Tibial artery (tissue), 4 donors: ENCODE measurements around the gene SUGP1.

Source experiments
- DNase-seq, 2 donors: peaks; one replicate each; pipeline ENCODE4 v3.0.0-alpha.2; 2019
- H3K27ac ChIP-seq, 2 donors: fragments of 200-600 bp; sonication (generic) in 1 of 2; 1 replicate in 1 of 2; 2 replicates in 1 of 2; pipeline ENCODE4 v1.5.1; 2018 to 2019; ENCODE audit warnings: mild to moderate bottlenecking in 1 of 2
- H3K27me3 ChIP-seq, 2 donors: fragments of 200-600 bp; sonication (generic) in 1 of 2; one replicate each; pipeline versions ENCODE4 v1.5.1 to v1.6.0; 2016 to 2019
- H3K36me3 ChIP-seq, 3 donors: fragments of 200-600 bp; sonication (generic) in 2 of 3; one replicate each; pipeline ENCODE4 v1.5.1; 2016 to 2019; ENCODE audit warnings: mild to moderate bottlenecking in 2 of 3
- H3K4me1 ChIP-seq, 4 donors: fragments of 200-600 bp; sonication (generic) in 2 of 4; 1 replicate in 3 of 4; 2 replicates in 1 of 4; pipeline ENCODE4 v1.5.1; 2016 to 2019
- H3K4me3 ChIP-seq, 2 donors: fragments of 200-600 bp; sonication (generic) in 1 of 2; 1 replicate in 1 of 2; 2 replicates in 1 of 2; pipeline ENCODE4 v1.5.1; 2018 to 2019; ENCODE audit warnings: mild to moderate bottlenecking in 2 of 2
- H3K9me3 ChIP-seq, 3 donors: fragments of 200-600 bp; sonication (generic) in 1 of 3; one replicate each; pipeline ENCODE4 v1.5.1; 2016 to 2019
- CTCF ChIP-seq, 2 experiments: fragments of 200-600 bp in 1 of 2; fragments of 450-650 bp in 1 of 2; IDR thresholded peaks; one replicate each; pipeline ENCODE4 v1.5.1; 2017 to 2019; ENCODE audit warnings: antibody characterized with exemption in 2 of 2, mild to moderate bottlenecking in 1 of 2, moderate library complexity in 1 of 2
- intact Hi-C: fragments of 100-400 bp; cut with DNase I; formaldehyde crosslinking; loops from one replicate; pipeline ENCODE4 v1.15.0; 2023; ENCODE audit warnings: low total_unique reads

SUGP1 gene

DNA sequence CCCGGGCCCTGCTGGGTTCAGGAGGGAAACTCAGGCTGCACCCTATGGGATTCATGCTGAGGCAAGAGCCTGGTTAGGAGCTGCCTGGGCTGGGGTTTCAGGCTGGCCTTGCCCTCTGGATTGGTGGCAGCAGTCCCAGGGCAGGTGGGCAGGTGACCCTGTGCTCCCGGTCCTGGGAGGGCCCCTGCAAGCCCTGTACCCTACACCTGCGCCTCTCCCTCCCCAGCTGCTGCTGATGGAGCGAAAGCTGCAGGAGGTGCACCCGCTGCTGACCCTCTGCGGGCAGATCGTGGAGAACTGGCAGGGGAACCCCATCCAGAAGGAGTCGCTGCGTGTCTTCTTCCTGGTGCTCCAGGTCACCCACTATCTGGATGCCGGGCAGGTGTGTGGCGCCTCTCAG lies 20.7 kb upstream of the SUGP1 start:
- Histone ChIP-seq H3K36me3 (peaks cover 80 to 100% (median 99%) of the 10 kb centered on the region in 3 donors), H3K4me1 (no peaks in the 10 kb centered on the region), H3K4me3 (no peak overlapping the region), H3K9me3 (no peaks in the 10 kb centered on the region), H3K27me3 (no peaks in the 10 kb centered on the region), H3K27ac (no peak overlapping the region)
- TF ChIP-seq CTCF (IDR thresholded peaks at IDR 0.05): no peak
- DNase-seq: no peak
- intact Hi-C loops: no loop called here

DNA sequence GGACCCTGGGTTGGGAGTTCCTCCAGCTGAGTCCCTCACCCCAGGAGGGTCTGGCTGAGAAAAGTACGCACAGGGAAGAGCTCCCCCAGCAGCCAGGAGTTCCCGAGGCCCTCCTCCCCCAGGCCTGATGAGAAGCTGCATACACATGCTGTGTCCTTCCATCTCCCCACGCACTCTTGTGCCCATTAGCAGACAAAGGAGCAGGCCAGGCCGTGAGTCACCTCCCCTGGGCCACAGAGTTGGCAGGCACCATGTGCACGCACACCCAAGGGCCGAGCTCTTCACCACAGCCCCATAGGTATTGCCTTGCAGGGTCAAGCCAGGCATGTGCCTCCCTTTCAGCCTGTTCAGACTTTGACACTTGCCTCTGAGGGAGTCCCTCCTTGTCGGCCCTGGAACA lies 17.8 kb upstream of the SUGP1 start:
- Histone ChIP-seq H3K4me1 (no peaks in the 10 kb centered on the region), H3K27me3 (no peaks in the 10 kb centered on the region), H3K9me3 (no peaks in the 10 kb centered on the region), H3K36me3 (peaks cover 60 to 100% (median 94%) of the 10 kb centered on the region in 3 donors), H3K27ac (no peak overlapping the region), H3K4me3 (no peak overlapping the region)
- intact Hi-C loops: no loop called here
- no peak for DNase-seq
- TF ChIP-seq CTCF (IDR thresholded peaks at IDR 0.05): no peak

DNA sequence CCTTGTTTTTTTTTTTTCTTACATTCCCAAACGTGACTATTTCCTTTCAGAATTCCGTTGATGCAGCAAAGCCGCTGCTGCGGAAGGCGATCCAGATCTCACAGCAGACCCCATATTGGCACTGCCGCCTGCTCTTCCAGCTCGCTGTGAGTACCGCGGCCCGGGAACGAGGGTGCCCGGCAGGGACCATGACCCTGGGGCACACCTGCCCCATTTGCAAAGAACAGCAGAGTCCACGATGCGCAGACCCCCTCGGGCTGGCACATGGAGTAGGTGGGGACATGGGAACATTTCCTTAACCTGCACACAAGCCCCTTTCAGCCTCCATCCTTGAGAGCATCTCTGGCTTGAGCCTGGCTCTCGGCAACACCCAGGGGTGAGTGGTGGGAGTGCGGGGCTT lies 16.8 kb upstream of the SUGP1 start:
- DNase-seq: no peak
- H3K27me3 ChIP-seq: no peaks in the 10 kb centered on the region
- TF ChIP-seq CTCF (IDR thresholded peaks at IDR 0.05): no peak
- no peak overlapping the region for H3K27ac ChIP-seq
- no peak overlapping the region for H3K4me3 ChIP-seq
- no peaks in the 10 kb centered on the region for H3K4me1 ChIP-seq
- H3K36me3 ChIP-seq: peaks cover 57 to 100% (median 92%) of the 10 kb centered on the region in 3 donors
- intact Hi-C loops: no loop called here
- no peaks in the 10 kb centered on the region for H3K9me3 ChIP-seq

DNA sequence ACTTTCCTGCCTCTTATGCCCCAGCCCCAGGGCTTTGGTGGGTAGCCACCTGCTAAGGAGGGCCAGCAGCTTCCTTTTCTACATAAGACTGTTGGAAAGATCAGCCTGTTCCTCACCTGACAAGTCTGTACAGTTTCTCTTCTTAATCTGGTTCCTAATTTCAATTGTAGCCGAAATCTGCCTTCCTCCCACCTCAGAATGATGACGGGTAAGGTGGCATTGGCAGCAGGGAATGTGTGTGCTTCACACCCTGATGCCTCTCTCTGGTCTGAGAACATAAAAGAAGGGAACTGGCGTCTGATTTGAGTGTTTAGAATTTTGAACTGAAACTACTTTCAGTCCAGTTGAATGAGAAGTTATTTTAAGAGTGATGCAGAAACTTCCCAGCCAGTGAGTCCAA lies 16.3 kb upstream of the SUGP1 start:
- Histone ChIP-seq H3K4me1 (no peaks in the 10 kb centered on the region), H3K36me3 (peaks cover 51 to 100% (median 92%) of the 10 kb centered on the region in 3 donors), H3K9me3 (no peaks in the 10 kb centered on the region), H3K27ac (no peak overlapping the region), H3K4me3 (no peak overlapping the region), H3K27me3 (no peaks in the 10 kb centered on the region)
- no peak for DNase-seq
- no peak for TF ChIP-seq CTCF (IDR thresholded peaks at IDR 0.05)
- intact Hi-C loops: no loop called here

DNA sequence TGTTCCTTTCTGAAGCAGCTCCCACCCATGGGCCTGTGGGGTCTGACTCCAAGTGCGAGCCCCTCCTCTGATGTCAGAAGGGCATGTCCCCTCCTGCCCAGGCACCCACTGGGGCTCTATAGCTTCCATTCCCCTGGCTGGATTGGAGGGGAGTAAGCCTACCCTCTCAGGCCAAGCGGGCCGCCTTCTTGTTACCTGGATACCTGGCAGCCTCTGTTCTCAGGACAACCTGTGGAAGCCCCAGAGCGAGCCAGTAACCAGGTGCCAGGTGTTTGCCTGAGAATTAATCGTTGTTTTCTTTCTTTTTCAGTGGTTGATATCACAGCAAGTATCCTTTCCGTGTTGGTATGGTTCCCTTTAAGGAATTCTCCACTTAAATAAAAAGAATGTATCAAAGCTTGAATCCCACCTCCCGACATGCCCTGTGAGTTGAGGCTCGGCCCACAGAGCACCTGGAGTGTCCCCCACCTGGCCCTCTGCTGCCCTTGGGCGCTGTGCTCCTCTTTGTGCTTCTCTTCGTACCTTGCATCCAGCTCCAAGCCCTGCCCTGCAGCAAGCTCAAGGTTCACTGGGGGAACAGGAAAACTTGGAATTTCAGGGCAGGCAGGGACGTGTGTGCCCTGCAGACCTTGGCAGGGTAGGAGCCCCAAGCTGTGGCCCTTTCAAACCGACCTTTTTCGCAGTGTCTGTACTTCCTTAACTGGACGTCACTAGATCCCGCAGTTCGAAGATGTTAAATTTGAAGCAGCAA lies 15.3 kb upstream of the SUGP1 start:
- peaks cover 50 to 100% (median 91%) of the 10 kb centered on the region in 3 donors for H3K36me3 ChIP-seq
- no peaks in the 10 kb centered on the region for H3K9me3 ChIP-seq
- no peak for DNase-seq
- H3K4me3 ChIP-seq: no peak overlapping the region
- H3K27me3 ChIP-seq: no peaks in the 10 kb centered on the region
- TF ChIP-seq CTCF (IDR thresholded peaks at IDR 0.05): no peak
- no peaks in the 10 kb centered on the region for H3K4me1 ChIP-seq
- intact Hi-C loops: no loop called here
- no peak overlapping the region for H3K27ac ChIP-seq
